Activated naive CD8-positive, alpha-beta T cell treated with anti-CD3 and anti-CD28 coated beads, Interleukin-2, amount 50 U/mL, for 24 hours (primary cell): ENCODE results near the gene SEPTIN10.
"Not testable (repeated sequence)": the region's sequence is repeated elsewhere in the genome, so short reads cannot be mapped to it uniquely, and the experiment has no call there.

ENCODE experiments used
- ATAC-seq: fragments of 150-1000 bp; cut with Tn5 transposase; one replicate; pipeline ENCODE4 v1.10.0; 2021
- DNase-seq: peaks from one replicate; pipeline ENCODE4 v3.0.0; 2021
- H3K27ac Mint-ChIP-seq: one replicate; pipeline ENCODE4 v1.8.0; 2021; ENCODE audit warnings: mild to moderate bottlenecking, mixed read lengths
- H3K27me3 Mint-ChIP-seq: one replicate; pipeline ENCODE4 v1.8.0; 2021; ENCODE audit warnings: mixed read lengths
- H3K36me3 Mint-ChIP-seq: one replicate; pipeline ENCODE4 v1.8.0; 2021; ENCODE audit warnings: low read depth, mixed read lengths
- H3K4me1 Mint-ChIP-seq: one replicate; pipeline ENCODE4 v1.8.0; 2021; ENCODE audit warnings: mixed read lengths
- H3K4me3 Mint-ChIP-seq: one replicate; pipeline ENCODE4 v1.8.0; 2021; ENCODE audit warnings: mild to moderate bottlenecking, moderate library complexity, mixed read lengths
- H3K9me3 Mint-ChIP-seq: one replicate; pipeline ENCODE4 v1.8.0; 2021; ENCODE audit warnings: mixed read lengths

Gene SEPTIN10

GRCh38 chr2:109555346-109555900 is 58.3 kb downstream of the SEPTIN10 start:
- Mint-ChIP-seq H3K9me3 (no peaks in the 10 kb centered on the region), H3K27ac (no peak overlapping the region), H3K36me3 (no peaks in the 10 kb centered on the region), H3K4me3 (no peak overlapping the region), H3K4me1 (peaks cover 7% of the 10 kb centered on the region), H3K27me3 (peaks cover 13% of the 10 kb centered on the region)
- no peak for DNase-seq
- no peak for ATAC-seq

- H3K9me3 Mint-ChIP-seq, result no peaks in the 10 kb centered on the region
- peaks cover 13% of the 10 kb centered on the region for H3K27me3 Mint-ChIP-seq
- H3K4me1 Mint-ChIP-seq, result peaks cover 7% of the 10 kb centered on the region
- ATAC-seq, result no peak
- H3K27ac Mint-ChIP-seq, result no peak overlapping the region
- no peaks in the 10 kb centered on the region for H3K36me3 Mint-ChIP-seq
- H3K4me3 Mint-ChIP-seq, result no peak overlapping the region
- no peak for DNase-seq
These were observed 59.0 kb downstream of the SEPTIN10 start for GRCh38 chr2:109554758-109555157.

- DNase-seq, result no peak
- ATAC-seq, result peak; percentile 49
- no peak overlapping the region for H3K4me3 Mint-ChIP-seq
- H3K9me3 Mint-ChIP-seq, result no peaks in the 10 kb centered on the region
- peaks cover 8% of the 10 kb centered on the region for H3K27me3 Mint-ChIP-seq
- peaks cover 7% of the 10 kb centered on the region for H3K4me1 Mint-ChIP-seq
- no peak overlapping the region for H3K27ac Mint-ChIP-seq
- H3K36me3 Mint-ChIP-seq, result no peaks in the 10 kb centered on the region
These were observed 64.7 kb downstream of the SEPTIN10 start for GRCh38 chr2:109549016-109549590.

DNA sequence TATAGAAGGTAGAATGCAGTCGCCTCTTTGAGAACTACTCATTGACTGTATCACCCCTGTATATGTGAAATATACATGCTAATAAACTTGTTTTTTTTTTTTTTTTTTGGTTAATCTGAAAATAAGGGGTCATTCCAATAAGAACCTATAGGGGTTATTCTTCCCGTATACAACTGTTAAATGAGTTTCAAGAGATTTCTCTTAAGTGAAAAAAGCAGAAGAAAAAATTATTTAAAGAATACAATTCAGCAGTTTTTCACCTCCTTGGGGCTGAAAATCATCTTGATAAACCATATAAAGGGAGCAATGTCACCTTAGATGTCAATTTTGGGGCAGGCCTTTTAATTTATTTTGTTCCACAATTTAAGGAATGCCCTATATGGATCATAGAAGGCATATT is 66.5 kb downstream of the SEPTIN10 start:
- Mint-ChIP-seq H3K36me3 (no peaks in the 10 kb centered on the region), H3K4me3 (no peak overlapping the region), H3K27me3 (peaks cover 6% of the 10 kb centered on the region), H3K9me3 (no peaks in the 10 kb centered on the region), H3K4me1 (peaks cover 7% of the 10 kb centered on the region), H3K27ac (no peak overlapping the region)
- DNase-seq (no peak), ATAC-seq (no peak)

- H3K36me3 Mint-ChIP-seq, result no peaks in the 10 kb centered on the region
- H3K4me3 Mint-ChIP-seq, result no peak overlapping the region
- H3K27me3 Mint-ChIP-seq, result peaks cover 6% of the 10 kb centered on the region
- H3K4me1 Mint-ChIP-seq, result peaks cover 7% of the 10 kb centered on the region
- H3K9me3 Mint-ChIP-seq, result no peaks in the 10 kb centered on the region
- ATAC-seq (peak; percentile 66), DNase-seq (peak; percentile 71)
- H3K27ac Mint-ChIP-seq, result no peak overlapping the region
These were observed 67.7 kb downstream of the SEPTIN10 start for GRCh38 chr2:109545828-109546713.

GRCh38 chr2:109542384-109542783 is 71.4 kb downstream of the SEPTIN10 start:
- H3K9me3 Mint-ChIP-seq, result no peaks in the 10 kb centered on the region

DNA sequence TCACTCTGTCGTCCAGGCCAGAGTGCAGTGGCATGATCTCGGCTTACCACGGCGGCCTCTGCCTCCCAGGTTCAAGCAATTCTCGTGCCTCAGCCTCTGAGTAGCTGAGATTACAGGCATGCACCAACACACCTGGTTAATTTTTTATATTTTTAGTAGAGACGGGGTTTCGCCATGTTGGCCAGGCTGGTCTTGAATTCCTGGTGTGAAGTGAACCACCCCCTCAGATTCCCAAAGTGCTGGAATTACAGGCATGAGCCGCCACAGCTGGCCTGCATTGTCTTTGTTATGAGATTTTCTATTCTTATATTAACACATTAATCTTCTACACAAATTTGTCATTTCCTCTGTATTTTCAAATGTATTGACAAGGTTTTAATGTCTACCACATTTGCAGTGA is 75.2 kb downstream of the SEPTIN10 start:
- Mint-ChIP-seq H3K27me3 (peaks cover 3% of the 10 kb centered on the region), H3K36me3 (no peaks in the 10 kb centered on the region), H3K4me1 (no peaks in the 10 kb centered on the region), H3K27ac (no peak overlapping the region), H3K4me3 (no peak overlapping the region), H3K9me3 (no peaks in the 10 kb centered on the region)
- ATAC-seq (no peak), DNase-seq (no peak)

More at GRCh38 chr2:109542384-109542783, 71.4 kb downstream of the SEPTIN10 start:
- H3K4me1 Mint-ChIP-seq, result no peaks in the 10 kb centered on the region
- H3K27ac Mint-ChIP-seq, result no peak overlapping the region
- DNase-seq, result no peak
- no peak overlapping the region for H3K4me3 Mint-ChIP-seq
- H3K27me3 Mint-ChIP-seq, result peaks cover 5% of the 10 kb centered on the region
- no peaks in the 10 kb centered on the region for H3K36me3 Mint-ChIP-seq
- no peak for ATAC-seq

DNA sequence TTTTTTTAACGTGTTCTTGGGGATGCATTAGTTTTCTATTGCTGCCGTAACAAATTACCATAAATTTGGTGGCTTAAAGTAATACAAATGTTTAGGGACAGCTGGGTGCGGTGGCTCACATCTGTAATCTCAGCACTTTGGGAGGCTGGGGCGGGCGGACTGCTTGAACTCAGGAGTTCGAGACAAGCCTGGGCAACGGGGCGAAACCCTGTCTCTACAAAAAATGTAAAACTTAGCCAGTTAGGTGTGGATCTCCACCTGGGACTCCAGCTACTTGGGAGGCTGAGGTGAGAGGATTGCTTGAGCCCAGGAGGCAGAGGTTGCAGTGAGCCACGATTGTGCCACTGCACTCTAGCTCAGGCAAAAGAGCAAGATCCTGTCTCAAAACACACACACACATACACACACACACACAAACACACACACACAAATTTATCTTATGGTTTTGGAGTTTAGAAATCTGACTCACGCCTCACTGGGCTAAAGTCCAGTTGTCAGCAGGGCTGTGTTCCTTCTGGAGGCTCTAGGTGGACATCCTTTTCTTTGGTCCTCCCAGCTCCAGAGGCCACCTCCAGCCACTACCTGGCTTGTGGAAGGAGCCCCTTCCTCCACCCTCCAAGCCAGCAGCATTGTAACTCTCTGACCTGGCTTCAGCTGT is 76.1 kb downstream of the SEPTIN10 start:
- DNase-seq (no peak), ATAC-seq (no peak)
- no peaks in the 10 kb centered on the region for H3K9me3 Mint-ChIP-seq
- H3K27ac Mint-ChIP-seq, result no peak overlapping the region
- no peaks in the 10 kb centered on the region for H3K4me1 Mint-ChIP-seq
- no peak overlapping the region for H3K4me3 Mint-ChIP-seq
- H3K27me3 Mint-ChIP-seq, result peaks cover 3% of the 10 kb centered on the region
- no peaks in the 10 kb centered on the region for H3K36me3 Mint-ChIP-seq

DNA sequence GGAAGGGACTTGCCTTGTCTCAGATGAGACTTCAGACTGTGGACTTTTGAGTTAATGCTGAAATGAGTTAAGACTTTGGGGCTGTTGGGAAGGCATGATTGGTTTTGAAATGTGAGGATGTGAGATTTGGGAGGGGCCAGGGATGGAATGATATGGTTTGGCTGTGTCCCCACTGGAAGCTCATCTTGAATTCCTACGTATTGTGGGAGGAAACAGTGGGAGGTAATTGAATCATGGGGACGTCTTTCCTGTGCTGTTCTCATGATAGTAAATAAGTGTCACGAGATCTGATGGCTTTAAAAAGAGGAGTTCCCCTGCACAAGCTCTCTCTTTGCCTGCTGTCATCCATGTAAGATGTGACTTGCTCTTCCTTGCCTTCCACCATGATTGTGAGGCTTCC is 77.2 kb downstream of the SEPTIN10 start:
- not testable (repeated sequence) for H3K27ac Mint-ChIP-seq, ATAC-seq, DNase-seq, H3K27me3 Mint-ChIP-seq, H3K4me1 Mint-ChIP-seq, H3K9me3 Mint-ChIP-seq, H3K4me3 Mint-ChIP-seq, H3K36me3 Mint-ChIP-seq

DNA sequence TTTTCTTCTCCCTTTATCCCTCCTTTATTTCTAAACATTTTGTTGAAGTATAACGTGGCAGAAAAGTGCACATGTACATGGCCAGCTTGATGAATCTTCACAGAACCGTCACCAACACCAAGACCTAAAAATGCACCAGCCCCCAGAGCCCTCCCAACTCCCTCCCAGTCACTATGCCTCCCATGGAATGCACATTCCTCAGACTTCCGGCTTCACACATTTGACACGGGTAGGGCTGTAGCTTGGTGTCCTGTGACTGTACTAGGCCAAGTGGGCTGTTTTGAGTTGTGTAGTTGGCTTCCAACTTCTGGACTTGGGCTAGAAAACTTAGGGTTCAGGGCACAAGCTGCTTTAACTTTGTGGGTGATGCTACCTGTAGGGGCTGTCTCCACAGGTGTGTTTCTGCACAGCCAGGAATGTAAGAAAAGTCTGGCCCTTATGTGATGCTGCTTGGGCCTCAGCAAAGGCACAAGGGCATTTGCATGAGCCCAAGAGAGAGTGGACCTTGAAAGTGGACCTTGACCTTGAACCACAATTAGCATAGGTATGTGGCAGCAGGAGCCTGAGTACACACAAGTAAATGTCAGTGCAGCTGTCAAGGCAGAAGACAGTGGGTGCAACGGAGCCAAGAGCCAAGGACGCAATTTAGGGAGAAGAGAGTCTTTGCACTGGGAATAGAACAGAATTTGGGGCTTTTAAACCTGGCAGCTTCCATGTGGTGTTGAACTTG is 78.4 kb downstream of the SEPTIN10 start:
- Mint-ChIP-seq H3K4me3 (no peak overlapping the region), H3K27me3 (peaks cover 2% of the 10 kb centered on the region), H3K36me3 (no peaks in the 10 kb centered on the region), H3K4me1 (no peaks in the 10 kb centered on the region), H3K9me3 (no peaks in the 10 kb centered on the region), H3K27ac (no peak overlapping the region)
- ATAC-seq, result no peak
- DNase-seq, result no peak

DNA sequence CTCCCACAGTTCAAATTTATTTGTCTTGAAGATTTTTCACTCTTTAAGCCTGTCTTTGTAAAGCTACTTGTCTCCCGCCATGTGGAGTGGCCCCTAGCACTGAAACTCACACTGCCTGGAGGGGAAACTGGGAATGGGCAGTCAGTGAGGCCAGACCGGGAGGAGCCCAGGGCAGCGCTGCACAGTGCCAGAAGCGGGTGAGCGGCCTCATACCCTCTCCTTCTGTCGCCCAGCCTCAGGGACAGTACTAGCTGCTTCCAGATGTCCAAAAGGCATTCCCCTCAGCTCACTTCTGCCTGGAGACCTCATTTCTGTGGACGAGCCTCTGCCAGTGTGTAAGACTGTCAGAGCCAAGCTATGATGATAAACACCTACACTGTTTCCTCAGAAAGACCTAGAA is 79.9 kb downstream of the SEPTIN10 start:
- H3K27me3 Mint-ChIP-seq, result peaks cover 2% of the 10 kb centered on the region
- no peak for ATAC-seq
- no peaks in the 10 kb centered on the region for H3K9me3 Mint-ChIP-seq
- H3K4me1 Mint-ChIP-seq, result no peaks in the 10 kb centered on the region
- DNase-seq, result no peak
- H3K36me3 Mint-ChIP-seq, result no peaks in the 10 kb centered on the region
- H3K4me3 Mint-ChIP-seq, result no peak overlapping the region
- H3K27ac Mint-ChIP-seq, result no peak overlapping the region

DNA sequence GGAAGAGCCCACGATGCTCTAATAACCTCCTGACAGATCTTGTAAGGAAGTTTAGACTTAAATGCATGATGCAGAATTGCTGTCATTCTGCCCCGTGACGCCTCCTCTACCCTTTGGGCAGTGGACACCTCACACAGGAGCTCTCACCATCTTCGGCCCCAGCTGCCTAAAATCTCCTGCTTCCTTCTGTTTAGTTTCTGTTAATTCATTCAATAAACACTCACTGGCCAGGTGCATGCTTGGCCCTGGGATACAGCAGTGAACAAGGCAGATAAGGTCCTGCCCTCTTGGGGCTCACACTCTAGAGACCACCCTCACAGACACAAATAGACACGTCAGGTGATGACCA is 81.1 kb downstream of the SEPTIN10 start:
- Mint-ChIP-seq H3K4me3 (no peak overlapping the region), H3K4me1 (no peaks in the 10 kb centered on the region), H3K9me3 (no peaks in the 10 kb centered on the region), H3K27me3 (peaks cover 2% of the 10 kb centered on the region), H3K36me3 (no peaks in the 10 kb centered on the region), H3K27ac (no peak overlapping the region)
- DNase-seq (no peak), ATAC-seq (no peak)

GRCh38 chr2:109531896-109532727 is 81.7 kb downstream of the SEPTIN10 start:
- Mint-ChIP-seq H3K4me1 (no peaks in the 10 kb centered on the region), H3K9me3 (no peaks in the 10 kb centered on the region), H3K4me3 (no peak overlapping the region), H3K27me3 (peaks cover 2% of the 10 kb centered on the region), H3K36me3 (no peaks in the 10 kb centered on the region), H3K27ac (no peak overlapping the region)
- DNase-seq (no peak), ATAC-seq (no peak)

DNA sequence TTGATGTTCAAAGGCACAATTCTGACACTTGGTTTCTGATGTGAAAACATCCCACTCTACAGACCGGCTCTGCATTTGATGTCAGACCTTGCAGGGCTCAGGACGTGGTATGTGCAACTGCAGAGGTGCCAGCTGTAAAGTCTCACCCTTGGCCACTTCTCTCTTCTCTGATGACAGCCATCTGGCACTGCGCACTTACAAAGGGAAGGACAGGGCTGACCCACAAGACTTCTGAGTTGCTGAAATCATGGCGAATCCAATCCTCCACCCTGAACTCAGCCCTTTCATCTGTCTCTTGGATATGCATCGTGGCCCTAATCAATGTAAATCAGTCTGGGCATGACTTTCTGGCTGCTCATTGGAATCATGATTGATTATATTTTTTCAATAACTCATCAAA is 82.5 kb downstream of the SEPTIN10 start:
- peaks cover 3% of the 10 kb centered on the region for H3K27me3 Mint-ChIP-seq
- H3K9me3 Mint-ChIP-seq, result no peaks in the 10 kb centered on the region
- H3K4me1 Mint-ChIP-seq, result no peaks in the 10 kb centered on the region
- H3K4me3 Mint-ChIP-seq, result no peak overlapping the region
- ATAC-seq (no peak), DNase-seq (no peak)
- H3K36me3 Mint-ChIP-seq, result no peaks in the 10 kb centered on the region
- H3K27ac Mint-ChIP-seq, result no peak overlapping the region
